HCT116 (cell line): Measurements from ENCODE around the gene SKAP1. TPM values are rescaled to one million over a fixed set of nuclear protein-coding genes. Genes with fewer than 3 reads are reported as not detected.

Source experiments
- ATAC-seq: fragments of 200-7000 bp; cut with Tn5 transposase; 2 replicates; pipeline ENCODE4 v1.9.1; 2020; ENCODE audit warnings: mild to moderate bottlenecking, moderate library complexity
- BruUV-seq: library from RNA; stranded (reverse); fragments of 400-500 nt; replicated peaks from 2 replicates; lab custom pipeline; 2021; lab: Mats Ljungman, UMichigan
- CTCF ChIA-PET: fragments of 300-600 bp; sonication (Branson Sonifier 250); formaldehyde crosslinking; loops from one replicate; lab custom pipeline; 2021; ENCODE audit warnings: antibody characterized with exemption; lab: Charles Lee
- POLR2A ChIA-PET: fragments of 300-600, 350-600 bp; sonication (Branson Sonifier 250); formaldehyde crosslinking; loops from one replicate; lab custom pipeline; 2021; ENCODE audit warnings: antibody characterized with exemption; lab: Charles Lee
- RAD21 ChIA-PET, 2 experiments: fragments of 300-600 bp; sonication (Branson Sonifier 250); formaldehyde crosslinking; loops; one replicate each; lab custom pipeline; 2023; ENCODE audit warnings: low total read pairs in 2 of 2; ENCODE audit not compliant: uncharacterized antibody in 2 of 2, unreplicated experiment in 2 of 2, low non-redundant PET in 1 of 2; lab: Charles Lee
- DNase-seq: peaks from one replicate; pipeline ENCODE4 v3.0.0-alpha.2; 2010; ENCODE audit warnings: low read depth, low spot score
- H2AFZ ChIP-seq: fragments of 200-600 bp; shearing (Covaris generic), sonication (generic); 2 replicates; pipeline ENCODE4 v1.6.1; 2017; ENCODE audit warnings: low read depth, mixed run types, mixed read lengths, antibody characterized with exemption, low read length; ENCODE audit not compliant: poor library complexity, severe bottlenecking
- H3K27ac ChIP-seq: 2 replicates; pipeline ENCODE4 v1.5.1; 2012; ENCODE audit warnings: low read depth, low read length
- H3K27me3 ChIP-seq: fragments of 200-600 bp; sonication (generic); 2 replicates; pipeline ENCODE4 v1.6.1; 2016; ENCODE audit warnings: mixed run types, low read length, mixed read lengths; ENCODE audit not compliant: insufficient read depth
- H3K36me3 ChIP-seq, 2 experiments: fragments of 200-500 bp in 1 of 2; fragments of 200-600 bp in 1 of 2; sonication (Bioruptor generic) in 1 of 2; sonication (generic) in 1 of 2; 2 replicates each; pipeline versions ENCODE4 v1.5.1 to v1.6.1; 2014 to 2016; ENCODE audit warnings: low read length in 2 of 2, inconsistent platforms in 1 of 2, mixed read lengths in 1 of 2, mixed run types in 1 of 2; ENCODE audit not compliant: insufficient read depth in 2 of 2, control insufficient read depth in 1 of 2
- H3K4me1 ChIP-seq, 2 experiments: fragments of 200-600 bp in 1 of 2; sonication (generic) in 1 of 2; 2 replicates each; pipeline versions ENCODE4 v1.5.1 to v1.6.1; 2012 to 2017; ENCODE audit warnings: low read length in 2 of 2, inconsistent platforms in 1 of 2, mild to moderate bottlenecking in 1 of 2, mixed read lengths in 1 of 2, mixed run types in 1 of 2, moderate library complexity in 1 of 2; ENCODE audit not compliant: insufficient read depth in 2 of 2, control insufficient read depth in 1 of 2
- H3K4me2 ChIP-seq: fragments of 200-600 bp; sonication (generic); 2 replicates; pipeline ENCODE4 v1.6.1; 2017; ENCODE audit warnings: mixed run types, low read length, mixed read lengths
- H3K4me3 ChIP-seq, 2 experiments: fragments of 200-600 bp in 1 of 2; sonication (generic) in 1 of 2; replicated peaks in 1 of 2; 2 replicates each; pipeline ENCODE4 v1.5.1; 2011 to 2016; ENCODE audit warnings: low read length in 2 of 2, control low read depth in 1 of 2, low read depth in 1 of 2, mild to moderate bottlenecking in 1 of 2, mixed read lengths in 1 of 2, mixed run types in 1 of 2
- H3K79me2 ChIP-seq: fragments of 200-600 bp; sonication (generic); 2 replicates; pipeline ENCODE4 v1.6.1; 2017; ENCODE audit warnings: mild to moderate bottlenecking, mixed run types, low read length, moderate library complexity, mixed read lengths; ENCODE audit not compliant: insufficient read depth
- H3K9ac ChIP-seq: fragments of 200-600 bp; sonication (generic); 2 replicates; pipeline ENCODE4 v1.6.1; 2016; ENCODE audit warnings: low read length, mixed read lengths
- H3K9me2 ChIP-seq: fragments of 200-600 bp; sonication (generic), shearing (Covaris generic); 2 replicates; pipeline ENCODE4 v1.6.1; 2017; ENCODE audit warnings: mixed run types, mild to moderate bottlenecking, moderate library complexity; ENCODE audit not compliant: insufficient read depth
- H3K9me3 ChIP-seq, 2 experiments: fragments of 200-500 bp in 1 of 2; fragments of 200-600 bp in 1 of 2; sonication (Bioruptor generic) in 1 of 2; sonication (generic) in 1 of 2; 2 replicates each; pipeline ENCODE4 v1.6.1; 2014 to 2017; ENCODE audit warnings: low read length in 2 of 2, mixed read lengths in 2 of 2, inconsistent platforms in 1 of 2, low read depth in 1 of 2, mild to moderate bottlenecking in 1 of 2, mixed run types in 1 of 2, moderate library complexity in 1 of 2; ENCODE audit not compliant: control insufficient read depth in 1 of 2, insufficient read depth in 1 of 2
- H4K20me1 ChIP-seq: fragments of 200-600 bp; sonication (generic), shearing (Covaris generic); 2 replicates; pipeline ENCODE4 v1.6.1; 2017; ENCODE audit warnings: mixed run types, mild to moderate bottlenecking, moderate library complexity; ENCODE audit not compliant: insufficient read depth
- CBX3 ChIP-seq: IDR thresholded peaks from 2 replicates; pipeline ENCODE4 v1.6.1; 2012; ENCODE audit warnings: low read depth
- ELF1 ChIP-seq: IDR thresholded peaks from 2 replicates; pipeline ENCODE4 v1.6.1; 2012; ENCODE audit warnings: low read depth, borderline replicate concordance
- EZH2 ChIP-seq: fragments of 200-600 bp; sonication (generic); IDR thresholded peaks from 2 replicates; pipeline ENCODE4 v1.6.1; 2017; ENCODE audit warnings: antibody characterized with exemption, mixed run types
- FOSL1 ChIP-seq: IDR thresholded peaks from 2 replicates; pipeline ENCODE4 v1.6.1; 2012; ENCODE audit warnings: low read depth
- POLR2AphosphoS5 ChIP-seq: IDR thresholded peaks from 2 replicates; pipeline ENCODE4 v1.6.1; 2011; ENCODE audit warnings: mild to moderate bottlenecking, low read depth, low read length, moderate library complexity
- RAD21 ChIP-seq: IDR thresholded peaks from 2 replicates; pipeline ENCODE4 v1.6.1; 2012; ENCODE audit warnings: low read depth, mild to moderate bottlenecking
- SIN3A ChIP-seq: IDR thresholded peaks from 2 replicates; pipeline ENCODE4 v1.6.1; 2012; ENCODE audit warnings: low read depth
- SP1 ChIP-seq: IDR thresholded peaks from 2 replicates; pipeline ENCODE4 v1.6.1; 2012; ENCODE audit warnings: low read depth
- SRF ChIP-seq: IDR thresholded peaks from 2 replicates; pipeline ENCODE4 v1.6.1; 2012; ENCODE audit warnings: low read depth
- TCF7L2 ChIP-seq: IDR thresholded peaks from 2 replicates; pipeline ENCODE4 v1.7.0; 2011; ENCODE audit warnings: borderline replicate concordance, inconsistent platforms; ENCODE audit not compliant: insufficient read depth, insufficient read length; ENCODE audit errors: extremely low read depth
- YY1 ChIP-seq: IDR thresholded peaks from 2 replicates; pipeline ENCODE4 v1.6.1; 2011; ENCODE audit warnings: low read length, low read depth, moderate library complexity, mild to moderate bottlenecking; ENCODE audit not compliant: insufficient replicate concordance; ENCODE audit errors: extremely low read depth
- ZNF274 ChIP-seq: fragments of 200-500 bp; sonication (Bioruptor generic); IDR thresholded peaks from 2 replicates; pipeline ENCODE4 v1.6.1; 2014; ENCODE audit warnings: mild to moderate bottlenecking, low read depth, low read length, inconsistent platforms
- intact Hi-C: fragments of 100-400 bp; cut with micrococcal nuclease; formaldehyde crosslinking; loops from 2 replicates; pipeline ENCODE4 v1.10.0; 2022
- total RNA-seq: library from RNA; stranded (reverse); gene quantifications from one replicate; pipeline ENCODE4 v1.2.1, GENCODE V29; 2021; ENCODE audit not compliant: unreplicated experiment
- TF ChIP-seq, protein P1 (sequence below): IDR thresholded peaks from 2 replicates; pipeline ENCODE4 v1.6.1; 2012
- TF ChIP-seq, protein P2 (sequence below), 3 experiments: fragments of 200-600 bp in 1 of 3; sonication (generic) in 1 of 3; IDR thresholded peaks in 2 of 3; conservative IDR thresholded peaks in 1 of 3; 2 replicates each; pipeline ENCODE4 v1.5.1; 2012 to 2017; ENCODE audit warnings: low read depth in 2 of 3, low read length in 2 of 3, antibody characterized with exemption in 1 of 3, borderline replicate concordance in 1 of 3, control low read depth in 1 of 3, mild to moderate bottlenecking in 1 of 3, mixed read lengths in 1 of 3, mixed run types in 1 of 3, moderate library complexity in 1 of 3; ENCODE audit not compliant: insufficient read depth in 1 of 3

Gene SKAP1
- total RNA-seq, 1 experiment from 2014 or later = 12.4 TPM

GRCh38 chr17:48175692-48176470, 254.1 kb downstream of the SKAP1 start:
- no peak for DNase-seq
- H3K27ac ChIP-seq = no peak overlapping the region
- H3K4me2 ChIP-seq = no peak overlapping the region
- H4K20me1 ChIP-seq = no peaks in the 10 kb centered on the region
- no peaks in the 10 kb centered on the region for H3K36me3 ChIP-seq
- H2AFZ ChIP-seq = no peak overlapping the region
- H3K9ac ChIP-seq = no peak overlapping the region
- no peaks in the 10 kb centered on the region for H3K79me2 ChIP-seq
- 0 out of 2 replicates have a peak, but pooled peaks cover 2% of the 10 kb centered on the region for H3K9me2 ChIP-seq
- ChIA-PET RAD21 (no interaction called here), CTCF (no interaction called here), POLR2A (no interaction called here)
- TF ChIP-seq FOSL1 (no peak), POLR2AphosphoS5 (no peak), SRF (no peak), TCF7L2 (no peak), ZNF274 (no peak), RAD21 (no peak), SP1 (no peak), ELF1 (no peak), SIN3A (no peak), CBX3 (no peak), YY1 (no peak), EZH2 (no peak)
- TF ChIP-seq, protein P1, sequence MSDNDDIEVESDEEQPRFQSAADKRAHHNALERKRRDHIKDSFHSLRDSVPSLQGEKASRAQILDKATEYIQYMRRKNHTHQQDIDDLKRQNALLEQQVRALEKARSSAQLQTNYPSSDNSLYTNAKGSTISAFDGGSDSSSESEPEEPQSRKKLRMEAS = no peak
- TF ChIP-seq, protein P2, sequence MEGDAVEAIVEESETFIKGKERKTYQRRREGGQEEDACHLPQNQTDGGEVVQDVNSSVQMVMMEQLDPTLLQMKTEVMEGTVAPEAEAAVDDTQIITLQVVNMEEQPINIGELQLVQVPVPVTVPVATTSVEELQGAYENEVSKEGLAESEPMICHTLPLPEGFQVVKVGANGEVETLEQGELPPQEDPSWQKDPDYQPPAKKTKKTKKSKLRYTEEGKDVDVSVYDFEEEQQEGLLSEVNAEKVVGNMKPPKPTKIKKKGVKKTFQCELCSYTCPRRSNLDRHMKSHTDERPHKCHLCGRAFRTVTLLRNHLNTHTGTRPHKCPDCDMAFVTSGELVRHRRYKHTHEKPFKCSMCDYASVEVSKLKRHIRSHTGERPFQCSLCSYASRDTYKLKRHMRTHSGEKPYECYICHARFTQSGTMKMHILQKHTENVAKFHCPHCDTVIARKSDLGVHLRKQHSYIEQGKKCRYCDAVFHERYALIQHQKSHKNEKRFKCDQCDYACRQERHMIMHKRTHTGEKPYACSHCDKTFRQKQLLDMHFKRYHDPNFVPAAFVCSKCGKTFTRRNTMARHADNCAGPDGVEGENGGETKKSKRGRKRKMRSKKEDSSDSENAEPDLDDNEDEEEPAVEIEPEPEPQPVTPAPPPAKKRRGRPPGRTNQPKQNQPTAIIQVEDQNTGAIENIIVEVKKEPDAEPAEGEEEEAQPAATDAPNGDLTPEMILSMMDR (IDR thresholded peaks at IDR 0.05 in 2 of 3, conservative IDR thresholded peaks at IDR 0.05 in 1 of 3; ENCODE audit: borderline replicate concordance in 1 of 3, insufficient read depth in 1 of 3, low read depth in 2 of 3, low read length in 2 of 3) = no peak
- H3K4me1 ChIP-seq = no peaks in the 10 kb centered on the region
- intact Hi-C loops = no loop called here
- BruUV-seq = no TSS peak
- no peak for ATAC-seq
- H3K4me3 ChIP-seq = no peak overlapping the region
- no peaks in the 10 kb centered on the region for H3K27me3 ChIP-seq
- H3K9me3 ChIP-seq = no peaks in the 10 kb centered on the region
